GM12873 (cell line): ENCODE measurements around the gene GABPB1.

ENCODE experiments used
- CTCF ChIP-seq: IDR thresholded peaks from 2 replicates; pipeline ENCODE4 v1.5.1; 2012; ENCODE audit warnings: low read depth, mild to moderate bottlenecking, moderate library complexity, low read length, control low read depth; ENCODE audit not compliant: insufficient read depth; ENCODE audit errors: missing control alignments

GABPB1 gene

GRCh38 chr15:50257924-50258323 is 97.1 kb downstream of the GABPB1 start:
- no peak for TF ChIP-seq CTCF

- TF ChIP-seq CTCF: no peak
Measured at GRCh38 chr15:50257332-50257731, 97.7 kb downstream of the GABPB1 start.

GRCh38 chr15:50256188-50257041 is 98.6 kb downstream of the GABPB1 start:
- TF ChIP-seq CTCF: no peak

GRCh38 chr15:50252556-50252955 is 102.4 kb downstream of the GABPB1 start:
- no peak for TF ChIP-seq CTCF

- TF ChIP-seq CTCF: no peak
Measured at GRCh38 chr15:50251638-50252182, 103.3 kb downstream of the GABPB1 start.

GRCh38 chr15:50250760-50251394 is 104.1 kb downstream of the GABPB1 start:
- no peak for TF ChIP-seq CTCF

- no peak for TF ChIP-seq CTCF
Measured at GRCh38 chr15:50249704-50250103, 105.3 kb downstream of the GABPB1 start.
